ENCODE data around the gene DBNL.
A peak's percentile ranks its signal among the peaks of the same experiment; 100 is the strongest.

The DBNL gene

GRCh38 chr7:44052771-44053365 is 8.4 kb downstream of the DBNL start:
- in situ Hi-C loops (cut with MboI; ENCODE audit: low sequenced_read_pairs, unreplicated experiment) = no loop called here
- no peak for TF ChIP-seq CTCF (IDR thresholded peaks at IDR 0.05; ENCODE audit: borderline replicate concordance, control extremely low read depth, extremely low read depth, insufficient read depth, missing control alignments)

GRCh38 chr7:44056681-44057080 is 12.2 kb downstream of the DBNL start:
- no peak for DNase-seq (ENCODE audit: low spot score)
- in situ Hi-C loops (cut with MboI; ENCODE audit: low sequenced_read_pairs, unreplicated experiment) = no loop called here
- TF ChIP-seq CTCF (IDR thresholded peaks at IDR 0.05; ENCODE audit: borderline replicate concordance, control extremely low read depth, extremely low read depth, insufficient read depth, missing control alignments) = no peak

More at GRCh38 chr7:44052771-44053365, 8.4 kb downstream of the DBNL start:
- DNase-seq (ENCODE audit: low spot score) = no peak

- DNase-seq (ENCODE audit: low spot score) = no peak
- in situ Hi-C loops (cut with MboI; ENCODE audit: low sequenced_read_pairs, unreplicated experiment) = no loop called here
- TF ChIP-seq CTCF (IDR thresholded peaks at IDR 0.05; ENCODE audit: borderline replicate concordance, control extremely low read depth, extremely low read depth, insufficient read depth, missing control alignments) = no peak
Observed at GRCh38 chr7:44057181-44057848, 12.8 kb downstream of the DBNL start.

GRCh38 chr7:44057849-44058758 is 13.6 kb downstream of the DBNL start:
- TF ChIP-seq CTCF (IDR thresholded peaks at IDR 0.05; ENCODE audit: borderline replicate concordance, control extremely low read depth, extremely low read depth, insufficient read depth, missing control alignments) = peak; percentile 13
- no peak for DNase-seq (ENCODE audit: low spot score)
- in situ Hi-C loops (cut with MboI; ENCODE audit: low sequenced_read_pairs, unreplicated experiment) = no loop called here

- in situ Hi-C loops (cut with MboI; ENCODE audit: low sequenced_read_pairs, unreplicated experiment) = no loop called here
- DNase-seq (ENCODE audit: low spot score) = no peak
- no peak for TF ChIP-seq CTCF (IDR thresholded peaks at IDR 0.05; ENCODE audit: borderline replicate concordance, control extremely low read depth, extremely low read depth, insufficient read depth, missing control alignments)
Observed at GRCh38 chr7:44058759-44059218, 14.3 kb downstream of the DBNL start.

Measured in GM13976 (cell line).